Osteocyte (in vitro differentiated cells): Measurements from ENCODE around the gene BICD1. TPM values are rescaled to one million over a fixed set of nuclear protein-coding genes. Genes with fewer than 3 reads are reported as not detected.

Experiments used
- DNase-seq: peaks from one replicate; pipeline ENCODE4 v3.0.0; 2021; ENCODE audit warnings: mixed read lengths; ENCODE audit not compliant: unreplicated experiment; ENCODE audit errors: extremely low spot score
- H3K27ac Mint-ChIP-seq: one replicate; pipeline ENCODE4 v1.8.0; 2021; ENCODE audit warnings: mild to moderate bottlenecking, mixed read lengths; ENCODE audit not compliant: unreplicated experiment
- H3K27me3 Mint-ChIP-seq: one replicate; pipeline ENCODE4 v1.8.0; 2021; ENCODE audit warnings: mixed read lengths; ENCODE audit not compliant: unreplicated experiment
- H3K36me3 Mint-ChIP-seq: one replicate; pipeline ENCODE4 v1.8.0; 2021; ENCODE audit warnings: mixed read lengths; ENCODE audit not compliant: unreplicated experiment
- H3K4me1 Mint-ChIP-seq: one replicate; pipeline ENCODE4 v1.8.0; 2021; ENCODE audit warnings: mixed read lengths; ENCODE audit not compliant: unreplicated experiment
- H3K4me3 Mint-ChIP-seq: one replicate; pipeline ENCODE4 v1.8.0; 2021; ENCODE audit warnings: mild to moderate bottlenecking, moderate library complexity, mixed read lengths; ENCODE audit not compliant: unreplicated experiment
- H3K9me3 Mint-ChIP-seq: one replicate; pipeline ENCODE4 v1.8.0; 2021; ENCODE audit warnings: mixed read lengths; ENCODE audit not compliant: unreplicated experiment
- CTCF ChIP-seq: fragments of 200-600 bp; sonication (generic); IDR thresholded peaks from 2 replicates; pipeline ENCODE4 v1.5.0; 2021; ENCODE audit warnings: antibody characterized with exemption, mild to moderate bottlenecking, moderate library complexity
- long read RNA-seq: library from polyadenylated mRNA; unstranded; transcript quantifications from one replicate; pipeline ENCODE4 v2.0.0, GENCODE V29; 2021
- total RNA-seq: library from RNA; stranded (reverse); gene quantifications from 2 replicates; pipeline ENCODE4 v1.2.1, GENCODE V29; 2021

Gene BICD1
- total RNA-seq, result 42.7 and 47.6 TPM in 2 replicates
- long read RNA-seq, partial matches to known transcripts, result 6 of 13 reads
- long read RNA-seq, other reads (novel, unspliced or antisense), result 7 of 13 reads

- H3K27me3 Mint-ChIP-seq, result no peaks in the 10 kb centered on the region
- peak within 1 kb of the TSS; percentile 94 for H3K27ac Mint-ChIP-seq
- TF ChIP-seq CTCF, result peak; percentile 60
- peak within 1 kb of the TSS; percentile 97 for H3K4me3 Mint-ChIP-seq
- no peaks in the 10 kb centered on the region for H3K36me3 Mint-ChIP-seq
- H3K9me3 Mint-ChIP-seq, result no peaks in the 10 kb centered on the region
- peak; percentile 96 for DNase-seq
- H3K4me1 Mint-ChIP-seq, result peaks cover 42% of the 10 kb centered on the region
Observed at GRCh38 chr12:32106517-32107358, at the start of gene BICD1. Gene BICD1 (plus strand): TSS chr12:32106847. CDS start chr12:32107332, 485 bp downstream.

GRCh38 chr12:32061033-32061432, 45.6 kb upstream of the BICD1 start:
- Mint-ChIP-seq H3K4me1 (peaks cover 4% of the 10 kb centered on the region), H3K27ac (no peak overlapping the region), H3K27me3 (no peaks in the 10 kb centered on the region), H3K36me3 (no peaks in the 10 kb centered on the region), H3K9me3 (no peaks in the 10 kb centered on the region), H3K4me3 (no peak overlapping the region)
- no peak for DNase-seq
- TF ChIP-seq CTCF, result no peak

- no peaks in the 10 kb centered on the region for H3K36me3 Mint-ChIP-seq
- H3K4me3 Mint-ChIP-seq, result no peak overlapping the region
- no peak for DNase-seq
- TF ChIP-seq CTCF, result no peak
- no peaks in the 10 kb centered on the region for H3K27me3 Mint-ChIP-seq
- no peak overlapping the region for H3K27ac Mint-ChIP-seq
- peaks cover 4% of the 10 kb centered on the region for H3K4me1 Mint-ChIP-seq
- H3K9me3 Mint-ChIP-seq, result no peaks in the 10 kb centered on the region
Observed at GRCh38 chr12:32062881-32063280, 43.8 kb upstream of the BICD1 start.

- peaks cover 9% of the 10 kb centered on the region for H3K4me1 Mint-ChIP-seq
- H3K4me3 Mint-ChIP-seq, result no peak overlapping the region
- H3K27ac Mint-ChIP-seq, result no peak overlapping the region
- no peaks in the 10 kb centered on the region for H3K9me3 Mint-ChIP-seq
- DNase-seq, result no peak
- no peak for TF ChIP-seq CTCF
- H3K36me3 Mint-ChIP-seq, result no peaks in the 10 kb centered on the region
- no peaks in the 10 kb centered on the region for H3K27me3 Mint-ChIP-seq
Observed at GRCh38 chr12:32063796-32064195, 42.9 kb upstream of the BICD1 start.

- no peaks in the 10 kb centered on the region for H3K36me3 Mint-ChIP-seq
- no peaks in the 10 kb centered on the region for H3K27me3 Mint-ChIP-seq
- DNase-seq, result no peak
- H3K4me1 Mint-ChIP-seq, result peaks cover 20% of the 10 kb centered on the region
- peaks cover 1% of the 10 kb centered on the region for H3K9me3 Mint-ChIP-seq
- H3K27ac Mint-ChIP-seq, result no peak overlapping the region
- H3K4me3 Mint-ChIP-seq, result no peak overlapping the region
- no peak for TF ChIP-seq CTCF
Observed at GRCh38 chr12:32066206-32066605, 40.4 kb upstream of the BICD1 start.
